HepG2 (cell line): ENCODE results near the gene GATM. TPM values are rescaled to one million over a fixed set of nuclear protein-coding genes. Genes with fewer than 3 reads are reported as not detected.

Experiments
- KDM4B ChIP-seq: sonication (generic); formaldehyde crosslinking; IDR thresholded peaks from 2 replicates; pipeline ENCODE4 v1.4.0; 2020; ENCODE audit warnings: missing genetic modification reagents
- MBD4 ChIP-seq: IDR thresholded peaks from 2 replicates; pipeline ENCODE4 v1.6.1; 2012; ENCODE audit warnings: low read length, inconsistent platforms, borderline replicate concordance
- NBN ChIP-seq: fragments of 450-650 bp; conservative IDR thresholded peaks from 2 replicates; pipeline ENCODE4 v1.6.1; 2017
- SIX1 ChIP-seq: sonication (generic); formaldehyde crosslinking; IDR thresholded peaks from 2 replicates; pipeline ENCODE4 v1.4.0; 2020; ENCODE audit warnings: missing genetic modification reagents, borderline replicate concordance
- ZFP90 ChIP-seq: sonication (generic); formaldehyde crosslinking; IDR thresholded peaks from 2 replicates; pipeline ENCODE4 v1.8.0; 2022; ENCODE audit warnings: missing genetic modification reagents, mild to moderate bottlenecking, inconsistent platforms, borderline replicate concordance
- ZNF549 ChIP-seq: sonication (generic); formaldehyde crosslinking; IDR thresholded peaks from 2 replicates; pipeline ENCODE4 v1.5.0; 2020; ENCODE audit warnings: missing genetic modification reagents
- ZNF781 ChIP-seq: sonication (generic); formaldehyde crosslinking; IDR thresholded peaks from 2 replicates; pipeline ENCODE4 v1.5.1; 2020; ENCODE audit warnings: borderline replicate concordance, mild to moderate bottlenecking, missing genetic modification reagents; ENCODE audit errors: not compliant biosample characterization
- polyA plus RNA-seq, 8 experiments: library from polyadenylated mRNA; depleted of rRNA in 3 of 8; stranded (reverse) in 7 of 8; unstranded in 1 of 8; fragments of >200 nt; fragmentation: Illumina TruSeq in 4 of 8; extraction: Trizol in 4 of 8; gene quantifications; 2 replicates each; pipeline versions ENCODE4 v1.2.1 to v1.2.3, GENCODE V29; 2011 to 2016; ENCODE audit warnings: low read depth in 4 of 8, missing spikeins in 1 of 8, mixed read lengths in 1 of 8; ENCODE audit not compliant: insufficient read depth in 1 of 8
- total RNA-seq, 5 experiments: library from RNA; depleted of rRNA; stranded (reverse); fragments of >200 nt; fragmentation: Illumina TruSeq; extraction: Trizol; gene quantifications; 2 replicates each; pipeline ENCODE4 v1.2.3, GENCODE V29; 2016; ENCODE audit warnings: low read depth in 1 of 5
- TF ChIP-seq, protein P1 (sequence below): IDR thresholded peaks from 2 replicates; pipeline ENCODE4 v1.6.1; 2012; ENCODE audit warnings: low read depth, low read length, improper control_type of control experiment
- TF ChIP-seq, protein P2 (sequence below): sonication (generic); formaldehyde crosslinking; IDR thresholded peaks from 2 replicates; pipeline ENCODE4 v1.4.0; 2020; ENCODE audit warnings: missing genetic modification reagents
- TF ChIP-seq, protein P3 (sequence below): sonication (generic); formaldehyde crosslinking; conservative IDR thresholded peaks from 2 replicates; pipeline ENCODE4 v1.4.0; 2020; ENCODE audit warnings: missing genetic modification reagents
- TF ChIP-seq, protein P4 (sequence below), 2 experiments: fragments of 450-650 bp in 1 of 2; sonication (generic) in 1 of 2; formaldehyde crosslinking in 1 of 2; IDR thresholded peaks; 2 replicates each; pipeline versions ENCODE4 v1.6.1 to v1.8.0; 2016 to 2022; ENCODE audit warnings: antibody characterized with exemption in 1 of 2, mild to moderate bottlenecking in 1 of 2, missing genetic modification reagents in 1 of 2
- TF ChIP-seq, protein P5 (sequence below): sonication (generic); formaldehyde crosslinking; IDR thresholded peaks from 2 replicates; pipeline ENCODE4 v1.5.0; 2020; ENCODE audit warnings: missing genetic modification reagents

GATM gene
- total and polyA plus RNA-seq, 2 of the 13 experiments (the other 11 are each of a cell fraction or from before 2014, with no cell fraction given): 2.1 to 16.8 TPM

DNA sequence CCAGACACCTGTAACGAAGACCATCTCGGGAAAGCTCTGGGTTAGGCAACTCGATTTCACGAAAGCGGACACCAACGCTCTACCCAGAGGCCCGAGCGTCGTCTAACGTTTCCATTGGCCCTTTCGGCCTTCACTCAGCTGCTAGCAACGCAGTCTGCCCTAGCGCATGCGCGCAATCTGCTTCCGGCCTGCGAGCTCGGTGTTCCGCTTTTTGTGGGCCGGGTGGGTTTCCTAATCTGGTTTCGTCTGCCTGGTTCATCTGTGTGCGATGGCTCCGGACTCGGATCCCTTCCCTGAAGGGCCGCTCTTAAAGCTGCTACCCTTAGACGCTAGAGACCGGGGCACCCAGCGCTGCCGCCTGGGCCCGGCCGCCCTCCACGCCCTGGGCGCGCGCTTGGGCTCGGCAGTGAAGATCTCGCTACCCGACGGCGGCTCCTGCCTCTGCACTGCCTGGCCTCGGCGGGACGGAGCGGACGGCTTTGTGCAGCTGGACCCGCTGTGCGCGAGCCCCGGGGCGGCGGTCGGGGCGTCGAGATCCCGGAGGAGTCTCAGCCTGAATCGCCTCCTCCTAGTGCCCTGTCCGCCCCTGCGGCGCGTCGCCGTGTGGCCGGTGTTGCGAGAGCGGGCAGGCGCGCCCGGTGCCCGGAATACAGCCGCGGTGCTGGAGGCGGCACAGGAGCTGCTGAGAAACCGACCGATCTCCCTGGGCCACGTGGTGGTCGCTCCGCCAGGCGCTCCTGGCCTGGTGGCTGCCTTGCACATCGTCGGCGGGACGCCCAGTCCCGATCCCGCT lies 24.0 kb upstream of the GATM start (continued):
- TF ChIP-seq, protein P1, sequence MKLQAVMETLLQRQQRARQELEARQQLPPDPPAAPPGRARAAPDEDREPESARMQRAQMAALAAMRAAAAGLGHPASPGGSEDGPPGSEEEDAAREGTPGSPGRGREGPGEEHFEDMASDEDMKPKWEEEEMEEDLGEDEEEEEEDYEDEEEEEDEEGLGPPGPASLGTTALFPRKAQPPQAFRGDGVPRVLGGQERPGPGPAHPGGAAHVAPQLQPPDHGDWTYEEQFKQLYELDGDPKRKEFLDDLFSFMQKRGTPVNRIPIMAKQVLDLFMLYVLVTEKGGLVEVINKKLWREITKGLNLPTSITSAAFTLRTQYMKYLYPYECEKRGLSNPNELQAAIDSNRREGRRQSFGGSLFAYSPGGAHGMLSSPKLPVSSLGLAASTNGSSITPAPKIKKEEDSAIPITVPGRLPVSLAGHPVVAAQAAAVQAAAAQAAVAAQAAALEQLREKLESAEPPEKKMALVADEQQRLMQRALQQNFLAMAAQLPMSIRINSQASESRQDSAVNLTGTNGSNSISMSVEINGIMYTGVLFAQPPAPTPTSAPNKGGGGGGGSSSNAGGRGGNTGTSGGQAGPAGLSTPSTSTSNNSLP: no peak
- TF ChIP-seq ZNF549 (CRISPR knock-in tag): 0 out of 2 replicates have a peak, but pooled peaks have one; percentile 60
- TF ChIP-seq, protein P2, sequence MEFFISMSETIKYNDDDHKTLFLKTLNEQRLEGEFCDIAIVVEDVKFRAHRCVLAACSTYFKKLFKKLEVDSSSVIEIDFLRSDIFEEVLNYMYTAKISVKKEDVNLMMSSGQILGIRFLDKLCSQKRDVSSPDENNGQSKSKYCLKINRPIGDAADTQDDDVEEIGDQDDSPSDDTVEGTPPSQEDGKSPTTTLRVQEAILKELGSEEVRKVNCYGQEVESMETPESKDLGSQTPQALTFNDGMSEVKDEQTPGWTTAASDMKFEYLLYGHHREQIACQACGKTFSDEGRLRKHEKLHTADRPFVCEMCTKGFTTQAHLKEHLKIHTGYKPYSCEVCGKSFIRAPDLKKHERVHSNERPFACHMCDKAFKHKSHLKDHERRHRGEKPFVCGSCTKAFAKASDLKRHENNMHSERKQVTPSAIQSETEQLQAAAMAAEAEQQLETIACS (CRISPR knock-in tag): peak; percentile 47; the same call in 1 of the 2 replicates
- TF ChIP-seq ZNF781: peak; percentile 61
- no peak for TF ChIP-seq MBD4
- TF ChIP-seq, protein P3, sequence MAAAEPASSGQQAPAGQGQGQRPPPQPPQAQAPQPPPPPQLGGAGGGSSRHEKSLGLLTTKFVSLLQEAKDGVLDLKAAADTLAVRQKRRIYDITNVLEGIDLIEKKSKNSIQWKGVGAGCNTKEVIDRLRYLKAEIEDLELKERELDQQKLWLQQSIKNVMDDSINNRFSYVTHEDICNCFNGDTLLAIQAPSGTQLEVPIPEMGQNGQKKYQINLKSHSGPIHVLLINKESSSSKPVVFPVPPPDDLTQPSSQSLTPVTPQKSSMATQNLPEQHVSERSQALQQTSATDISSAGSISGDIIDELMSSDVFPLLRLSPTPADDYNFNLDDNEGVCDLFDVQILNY: no peak
- 0 out of 2 replicates have a peak, but pooled peaks have one; percentile 18 for TF ChIP-seq KDM4B
- TF ChIP-seq, protein P4, sequence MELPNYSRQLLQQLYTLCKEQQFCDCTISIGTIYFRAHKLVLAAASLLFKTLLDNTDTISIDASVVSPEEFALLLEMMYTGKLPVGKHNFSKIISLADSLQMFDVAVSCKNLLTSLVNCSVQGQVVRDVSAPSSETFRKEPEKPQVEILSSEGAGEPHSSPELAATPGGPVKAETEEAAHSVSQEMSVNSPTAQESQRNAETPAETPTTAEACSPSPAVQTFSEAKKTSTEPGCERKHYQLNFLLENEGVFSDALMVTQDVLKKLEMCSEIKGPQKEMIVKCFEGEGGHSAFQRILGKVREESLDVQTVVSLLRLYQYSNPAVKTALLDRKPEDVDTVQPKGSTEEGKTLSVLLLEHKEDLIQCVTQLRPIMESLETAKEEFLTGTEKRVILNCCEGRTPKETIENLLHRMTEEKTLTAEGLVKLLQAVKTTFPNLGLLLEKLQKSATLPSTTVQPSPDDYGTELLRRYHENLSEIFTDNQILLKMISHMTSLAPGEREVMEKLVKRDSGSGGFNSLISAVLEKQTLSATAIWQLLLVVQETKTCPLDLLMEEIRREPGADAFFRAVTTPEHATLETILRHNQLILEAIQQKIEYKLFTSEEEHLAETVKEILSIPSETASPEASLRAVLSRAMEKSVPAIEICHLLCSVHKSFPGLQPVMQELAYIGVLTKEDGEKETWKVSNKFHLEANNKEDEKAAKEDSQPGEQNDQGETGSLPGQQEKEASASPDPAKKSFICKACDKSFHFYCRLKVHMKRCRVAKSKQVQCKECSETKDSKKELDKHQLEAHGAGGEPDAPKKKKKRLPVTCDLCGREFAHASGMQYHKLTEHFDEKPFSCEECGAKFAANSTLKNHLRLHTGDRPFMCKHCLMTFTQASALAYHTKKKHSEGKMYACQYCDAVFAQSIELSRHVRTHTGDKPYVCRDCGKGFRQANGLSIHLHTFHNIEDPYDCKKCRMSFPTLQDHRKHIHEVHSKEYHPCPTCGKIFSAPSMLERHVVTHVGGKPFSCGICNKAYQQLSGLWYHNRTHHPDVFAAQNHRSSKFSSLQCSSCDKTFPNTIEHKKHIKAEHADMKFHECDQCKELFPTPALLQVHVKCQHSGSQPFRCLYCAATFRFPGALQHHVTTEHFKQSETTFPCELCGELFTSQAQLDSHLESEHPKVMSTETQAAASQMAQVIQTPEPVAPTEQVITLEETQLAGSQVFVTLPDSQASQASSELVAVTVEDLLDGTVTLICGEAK (IDR thresholded peaks at IDR 0.05): peak; percentile 51
- TF ChIP-seq, protein P4 (CRISPR knock-in tag; IDR thresholded peaks at IDR 0.05): peak; percentile 75
- TF ChIP-seq ZFP90 (CRISPR knock-in tag): peak; percentile 51; the same call in 1 of the 2 replicates
- peak; percentile 84 for TF ChIP-seq SIX1
- TF ChIP-seq, protein P5, sequence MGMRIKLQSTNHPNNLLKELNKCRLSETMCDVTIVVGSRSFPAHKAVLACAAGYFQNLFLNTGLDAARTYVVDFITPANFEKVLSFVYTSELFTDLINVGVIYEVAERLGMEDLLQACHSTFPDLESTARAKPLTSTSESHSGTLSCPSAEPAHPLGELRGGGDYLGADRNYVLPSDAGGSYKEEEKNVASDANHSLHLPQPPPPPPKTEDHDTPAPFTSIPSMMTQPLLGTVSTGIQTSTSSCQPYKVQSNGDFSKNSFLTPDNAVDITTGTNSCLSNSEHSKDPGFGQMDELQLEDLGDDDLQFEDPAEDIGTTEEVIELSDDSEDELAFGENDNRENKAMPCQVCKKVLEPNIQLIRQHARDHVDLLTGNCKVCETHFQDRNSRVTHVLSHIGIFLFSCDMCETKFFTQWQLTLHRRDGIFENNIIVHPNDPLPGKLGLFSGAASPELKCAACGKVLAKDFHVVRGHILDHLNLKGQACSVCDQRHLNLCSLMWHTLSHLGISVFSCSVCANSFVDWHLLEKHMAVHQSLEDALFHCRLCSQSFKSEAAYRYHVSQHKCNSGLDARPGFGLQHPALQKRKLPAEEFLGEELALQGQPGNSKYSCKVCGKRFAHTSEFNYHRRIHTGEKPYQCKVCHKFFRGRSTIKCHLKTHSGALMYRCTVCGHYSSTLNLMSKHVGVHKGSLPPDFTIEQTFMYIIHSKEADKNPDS (CRISPR knock-in tag): peak; percentile 81; the same call in 1 of the 2 replicates
- no peak for TF ChIP-seq NBN
